HG03565 (cell line): Measurements from ENCODE around the gene ENO3.

ENCODE experiments used
- ATAC-seq: cut with Tn5 transposase; IDR thresholded peaks from one replicate; pipeline ENCODE4 v1.9.1; 2021; ENCODE audit warnings: mild to moderate bottlenecking, moderate library complexity; ENCODE audit not compliant: unreplicated experiment

The ENO3 gene

DNA sequence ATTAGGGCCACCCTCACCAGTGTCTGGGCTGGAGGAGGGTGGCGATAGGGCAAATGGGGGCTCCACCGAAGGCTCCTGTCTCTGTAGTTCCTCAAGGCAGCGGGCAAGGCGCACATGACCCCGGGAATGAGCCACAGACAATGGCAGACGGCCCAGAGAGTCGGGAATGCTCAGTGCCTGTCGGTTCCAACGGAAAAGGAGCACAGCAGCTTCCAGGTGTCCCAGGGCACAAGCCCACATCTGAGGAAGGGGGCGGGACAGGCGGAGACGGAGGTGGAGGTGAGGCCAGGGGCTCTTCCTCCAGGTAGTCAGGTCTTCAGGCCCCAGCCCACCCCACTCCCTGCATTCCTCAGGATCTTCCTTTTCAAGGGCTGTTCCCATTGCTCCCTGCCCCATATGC lies 21.8 kb downstream of the ENO3 start:
- no peak for ATAC-seq

DNA sequence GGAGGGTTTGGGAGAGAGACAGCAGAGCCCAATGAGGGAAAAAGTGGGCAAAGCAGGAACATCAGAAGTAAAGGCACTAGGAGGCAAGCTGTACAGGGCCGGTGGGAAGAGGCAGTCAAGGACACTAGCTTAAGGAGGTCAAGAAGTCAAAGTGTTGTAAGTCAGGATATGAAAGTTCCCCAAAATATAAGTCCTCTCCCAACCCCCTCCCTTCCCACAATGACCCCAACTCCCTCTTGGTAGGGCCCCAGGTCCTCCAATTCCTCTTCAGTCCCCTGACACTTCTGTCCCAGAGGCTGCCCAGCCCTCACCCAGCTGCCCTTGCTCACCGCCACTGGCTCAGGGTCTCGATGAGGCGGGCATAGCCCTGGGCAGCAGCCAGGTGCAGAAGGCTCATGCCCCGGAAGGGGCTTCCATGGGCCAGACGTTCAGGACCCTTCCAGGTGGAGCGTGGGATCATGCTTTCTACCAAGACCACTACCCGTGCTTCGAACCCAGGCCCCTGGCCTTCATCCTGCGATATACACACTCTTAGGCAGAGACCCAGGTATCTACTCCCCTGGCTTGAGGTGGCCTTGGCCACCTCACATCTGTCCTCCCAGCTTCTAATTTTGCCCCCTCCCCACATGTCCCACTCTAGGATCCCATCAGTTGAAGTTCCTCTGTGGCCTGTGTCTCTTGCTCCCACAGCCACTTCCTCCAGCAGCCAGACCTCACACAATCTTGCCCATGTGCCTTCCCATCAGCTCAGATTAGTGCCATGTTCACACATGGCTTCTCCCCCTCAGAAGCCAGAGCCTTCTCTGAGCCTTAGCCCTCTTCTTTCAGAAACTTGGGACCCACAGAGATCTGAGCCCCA lies 22.6 kb downstream of the ENO3 start:
- no peak for ATAC-seq

DNA sequence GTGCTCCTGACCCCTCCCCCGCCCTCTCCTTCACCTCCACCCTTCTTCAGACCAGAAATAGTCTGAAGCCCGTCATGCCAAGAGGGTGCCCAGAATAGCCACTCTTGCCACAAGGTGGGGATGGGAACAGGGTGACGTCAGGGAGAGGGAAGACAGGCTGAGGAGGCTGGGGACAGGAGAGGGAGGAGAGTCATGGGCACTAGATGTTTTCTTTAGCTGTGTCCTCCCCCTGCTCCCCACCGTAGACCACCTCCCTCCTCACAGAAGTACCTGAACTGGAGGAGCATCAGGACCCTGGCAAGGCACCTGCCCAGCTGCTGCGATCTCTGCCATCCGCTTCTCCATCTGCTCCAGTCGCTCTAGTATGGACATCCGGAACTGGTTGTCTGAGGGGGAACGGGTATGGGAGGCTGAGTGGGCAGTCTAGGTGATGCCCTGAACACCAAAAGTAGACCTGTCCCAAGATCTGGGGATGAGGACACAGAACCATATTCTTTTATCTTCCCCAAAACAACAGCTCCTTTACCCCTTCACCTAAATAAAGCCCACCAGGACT lies 23.3 kb downstream of the ENO3 start:
- no peak for ATAC-seq

DNA sequence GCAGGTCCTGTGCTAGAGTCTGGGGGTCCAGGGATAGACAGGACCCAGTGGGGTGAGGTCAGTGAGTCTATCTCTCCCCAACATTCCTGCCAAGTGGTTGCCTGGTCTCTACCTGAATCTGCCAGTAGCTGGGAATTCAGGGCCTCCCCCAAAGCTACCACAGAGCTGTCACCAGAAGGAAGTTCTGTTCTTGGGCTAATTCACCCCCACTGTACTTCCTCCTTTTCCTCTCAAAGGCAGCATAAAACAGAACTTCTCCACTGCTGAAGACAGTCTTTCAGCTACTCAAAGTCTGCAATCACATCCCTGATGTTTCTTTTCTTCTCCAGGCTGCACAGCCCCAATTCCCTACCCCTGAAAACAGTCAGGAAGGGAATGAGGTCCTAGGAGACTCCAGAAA lies 27.8 kb downstream of the ENO3 start:
- ATAC-seq = no peak

DNA sequence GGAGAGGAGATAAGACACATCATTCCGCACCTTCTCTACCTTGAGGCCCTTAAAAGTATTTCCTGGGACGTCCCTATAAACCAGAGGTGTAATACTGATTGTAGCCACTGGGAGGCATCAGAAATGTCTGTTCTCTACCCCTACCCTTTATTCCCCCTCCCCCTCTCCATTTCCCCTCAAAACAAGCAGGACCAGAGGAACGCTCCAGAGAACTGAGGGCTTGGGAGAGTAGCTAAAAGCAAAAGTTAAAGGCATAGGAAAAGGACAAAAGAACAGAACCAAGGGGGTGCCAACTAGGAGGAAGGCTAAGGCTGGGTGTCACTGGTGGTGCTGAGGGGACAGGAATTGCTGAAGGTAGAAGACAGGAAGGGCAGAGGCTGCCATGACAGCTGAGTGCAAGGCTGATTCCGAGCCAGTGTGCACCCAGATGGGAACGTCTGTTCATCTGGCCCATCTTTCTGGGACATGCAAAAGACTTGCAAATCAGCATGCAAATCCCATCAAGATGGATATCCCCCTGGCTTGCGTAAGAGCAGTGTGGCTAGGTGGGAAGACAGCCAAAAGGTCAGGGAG lies 29.8 kb downstream of the ENO3 start:
- ATAC-seq = no peak

DNA sequence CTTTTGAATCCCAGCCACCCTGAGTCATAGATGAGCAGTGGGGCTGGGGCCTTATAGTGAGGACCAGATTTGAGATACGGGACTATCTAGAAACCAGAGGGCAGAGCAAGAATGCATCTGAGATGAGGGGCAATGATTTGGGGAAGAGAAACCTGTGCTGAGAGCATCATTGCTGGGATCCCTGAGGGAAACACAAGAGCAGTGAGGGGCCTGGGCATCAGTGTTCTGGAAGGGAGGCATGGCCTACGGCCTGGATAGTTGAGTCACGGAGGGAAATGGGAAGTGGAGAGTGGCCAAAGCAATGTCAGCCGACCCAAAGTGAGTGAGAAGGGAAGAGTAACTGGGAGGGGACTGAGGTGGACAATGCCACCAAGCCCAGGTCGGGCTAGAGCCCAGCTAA lies 31.4 kb downstream of the ENO3 start:
- ATAC-seq = no peak

DNA sequence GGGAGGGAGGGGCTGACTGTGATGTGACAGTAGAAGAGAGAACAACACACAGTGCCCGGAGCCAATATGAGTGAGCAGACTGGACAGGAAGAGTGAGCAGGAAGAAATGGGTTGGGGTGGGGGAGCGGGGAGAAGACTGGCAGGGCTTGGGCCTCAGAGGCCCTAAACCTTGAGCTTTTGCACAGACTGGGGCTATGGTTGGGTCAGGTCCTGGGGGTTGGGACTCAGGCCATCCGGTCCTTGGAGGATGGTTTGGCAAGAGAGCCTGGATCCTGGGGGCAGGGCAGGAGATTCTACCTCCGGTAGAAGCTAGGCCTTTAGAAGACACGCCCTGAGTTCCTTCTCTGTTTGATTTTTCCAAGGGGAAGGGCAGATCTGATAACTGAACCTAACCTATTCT lies 35.5 kb downstream of the ENO3 start:
- no peak for ATAC-seq

DNA sequence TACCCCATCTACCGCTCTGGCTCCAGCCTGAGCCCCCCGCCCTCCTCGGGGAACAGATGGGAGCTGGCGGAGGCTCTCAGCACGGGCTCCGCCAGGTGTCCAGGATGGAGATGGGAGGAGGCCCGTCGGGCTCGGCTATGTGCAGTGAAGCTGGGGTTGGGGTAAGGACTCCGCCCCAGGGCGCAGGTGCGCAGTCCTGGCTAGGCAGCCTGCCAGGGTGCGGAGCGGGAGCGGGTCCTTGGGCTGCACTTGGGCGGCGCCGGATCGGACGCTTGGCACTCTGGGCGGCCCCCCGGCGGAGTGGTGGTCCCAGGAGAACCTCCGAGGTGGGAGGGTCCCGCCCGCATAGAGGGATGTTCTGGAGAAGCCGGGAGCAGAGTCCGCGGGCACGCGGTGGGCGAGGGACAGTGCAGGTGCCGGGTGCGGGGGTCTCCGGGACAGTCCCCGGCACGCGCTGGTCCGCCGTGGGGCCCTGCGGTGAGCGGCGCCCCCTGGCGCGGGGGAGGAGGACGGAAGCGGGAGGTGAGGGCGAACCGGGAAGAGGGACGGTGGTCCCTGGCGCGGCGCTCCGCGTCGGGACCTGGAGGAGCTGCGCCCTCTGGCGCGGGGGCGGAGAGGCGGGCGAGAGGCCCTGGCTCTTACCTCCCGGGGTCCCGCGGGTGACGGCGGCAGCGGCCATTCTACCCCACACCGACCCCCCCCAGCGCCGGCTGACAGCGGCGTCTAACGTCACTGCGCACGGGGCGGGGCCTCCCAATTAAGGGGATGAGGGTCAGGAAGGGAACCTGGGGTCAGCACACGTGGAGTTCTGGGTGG lies 36.2 kb downstream of the ENO3 start, which contains the start of gene CAMTA2:
Gene CAMTA2 (minus strand): TSS at position 725 of the 816 bp plus-strand sequence. CDS start 1,453 bp downstream, outside the sequence.
- ATAC-seq = peak; percentile 49

DNA sequence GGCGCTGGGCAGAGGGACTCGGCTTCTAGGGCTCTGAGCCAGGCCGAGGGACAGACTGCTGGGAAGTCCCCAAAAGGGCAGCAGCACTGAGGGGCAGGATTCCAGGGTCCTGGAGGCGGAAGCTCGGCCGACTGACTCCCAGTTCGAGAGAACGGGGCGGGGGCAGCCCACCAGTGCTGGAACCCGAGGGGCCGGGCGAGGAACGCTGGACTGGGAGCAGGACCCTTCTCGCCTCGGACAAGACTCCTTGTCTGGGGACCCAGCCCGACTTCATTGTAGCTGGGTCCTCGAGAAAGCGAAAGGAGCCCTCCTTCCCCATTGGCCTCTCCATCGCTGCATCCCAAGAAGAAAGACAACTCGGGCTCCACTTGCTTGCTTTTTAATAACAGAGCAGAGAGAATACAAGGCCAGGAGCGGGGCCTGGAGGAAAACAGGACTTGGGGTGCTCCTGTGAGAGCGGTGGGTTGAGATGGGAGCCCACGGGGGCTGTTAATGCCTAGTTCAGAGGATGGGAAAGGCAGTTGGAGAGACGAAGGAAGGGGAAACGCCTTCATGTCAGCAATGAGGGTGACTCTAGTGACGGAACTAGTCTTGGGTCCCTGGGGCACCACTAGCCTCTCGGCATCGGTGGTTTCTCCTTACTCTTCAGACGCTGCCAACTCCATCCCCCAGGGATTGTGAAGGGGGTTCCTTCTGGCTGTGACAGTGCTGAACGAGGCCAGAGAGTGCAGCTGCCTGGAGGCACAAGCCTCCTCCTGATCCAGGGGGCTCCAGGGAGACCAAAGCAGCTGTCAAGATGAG lies 37.0 kb downstream of the ENO3 start:
- ATAC-seq = no peak

DNA sequence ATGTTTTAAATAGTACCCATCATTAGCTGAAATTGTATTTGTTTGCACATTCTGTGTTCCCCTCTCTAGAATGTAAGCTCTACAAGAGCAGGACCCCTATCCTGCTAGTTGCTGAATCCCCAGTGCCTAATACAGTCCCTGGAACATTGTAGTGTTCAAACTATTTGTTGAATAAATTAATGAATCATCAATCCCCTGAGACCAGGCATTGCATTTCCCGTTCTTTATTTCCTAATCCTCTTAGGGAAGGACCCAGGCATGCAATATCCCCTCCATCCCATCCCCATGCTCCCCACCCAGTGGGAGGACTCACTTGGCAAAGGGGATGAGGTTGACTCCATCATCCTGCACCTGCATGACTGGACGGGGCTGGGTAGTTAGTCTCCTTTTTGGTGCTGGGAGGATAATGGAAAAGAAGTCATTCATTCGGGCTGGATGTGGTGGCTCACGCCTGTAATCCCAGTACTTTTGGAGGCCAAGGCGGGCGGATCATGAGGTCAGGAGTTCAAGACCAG lies 43.2 kb downstream of the ENO3 start:
- ATAC-seq = no peak

DNA sequence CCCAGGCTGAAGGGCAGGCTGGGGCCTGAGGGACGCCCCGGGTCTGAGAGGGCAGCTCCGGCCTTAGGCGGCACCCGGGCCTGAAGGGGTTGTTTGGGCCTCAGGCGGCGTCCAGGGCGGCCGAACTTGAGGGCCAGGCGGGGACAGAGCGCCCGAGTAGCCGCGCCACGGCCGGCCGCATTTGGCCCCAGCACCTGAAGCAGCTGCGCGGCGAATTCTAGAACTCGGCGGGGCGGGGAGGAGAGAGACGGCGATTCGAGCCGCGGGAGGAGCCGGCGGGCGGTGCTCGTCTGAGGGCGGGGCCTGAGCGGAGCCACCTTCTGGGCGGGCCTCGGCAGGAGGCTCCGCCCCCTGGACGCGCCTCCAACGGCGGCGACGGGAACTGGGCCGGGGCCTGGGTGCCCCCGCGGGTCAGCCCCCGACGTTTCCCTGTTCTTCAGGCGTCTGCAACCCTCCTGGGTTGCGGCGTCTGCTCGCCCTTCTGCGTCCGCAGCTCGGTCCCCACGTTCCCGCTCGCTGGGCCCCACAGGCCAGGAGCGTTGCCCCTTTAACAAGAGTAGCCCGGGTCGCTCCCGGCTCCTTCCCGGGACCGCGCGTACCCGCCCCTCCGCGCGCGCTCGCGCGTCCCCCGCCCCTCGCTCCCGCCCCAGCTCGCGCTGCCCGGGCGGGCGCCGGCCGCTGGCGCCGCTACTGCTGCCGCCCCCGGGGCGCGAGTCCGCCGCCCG lies 46.5 kb downstream of the ENO3 start, which contains the start of the genes INCA1 and KIF1C:
Gene INCA1 (minus strand): TSS at position 221 of the 725 bp plus-strand sequence. CDS start 3,085 bp downstream, outside the sequence.
Gene KIF1C (plus strand): TSS at position 649 of the 725 bp plus-strand sequence. CDS start 2,297 bp downstream, outside the sequence.
- peak; percentile 81 for ATAC-seq

DNA sequence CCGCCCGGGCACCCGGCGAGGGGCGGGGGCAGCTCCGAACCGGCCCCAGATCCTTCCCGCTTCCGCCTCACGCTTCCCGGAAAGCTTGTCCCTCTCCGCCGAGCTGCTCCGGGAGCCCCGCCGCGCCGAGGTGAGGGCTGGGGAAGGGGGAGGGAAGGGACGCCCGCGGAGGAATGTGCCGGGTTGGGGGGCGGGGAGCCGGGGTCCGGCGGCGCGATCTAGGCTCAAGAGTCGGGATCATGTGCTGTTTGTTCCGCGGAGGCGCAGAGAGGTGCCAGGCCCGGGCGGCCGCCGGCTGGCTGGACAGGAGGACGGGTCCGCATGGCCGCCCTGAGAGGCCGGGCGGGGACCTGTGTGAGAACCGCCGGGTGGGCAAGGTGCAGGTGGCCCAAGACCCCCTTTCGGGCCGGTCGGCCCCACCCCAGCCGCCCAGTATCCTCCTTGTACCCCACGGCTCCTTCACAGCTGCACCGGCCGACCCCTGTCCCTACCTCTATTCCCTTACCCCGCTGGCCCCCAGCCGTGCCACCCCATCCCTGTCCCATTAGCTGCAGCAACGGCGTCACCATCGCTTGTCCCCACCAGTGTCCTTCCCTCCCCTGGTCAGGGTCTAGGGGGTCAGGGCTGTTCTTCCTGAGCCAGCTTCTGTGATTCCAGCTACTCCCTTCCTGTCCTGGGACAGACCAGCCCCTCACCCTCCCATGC lies 47.3 kb downstream of the ENO3 start:
- peak; percentile 11 for ATAC-seq

DNA sequence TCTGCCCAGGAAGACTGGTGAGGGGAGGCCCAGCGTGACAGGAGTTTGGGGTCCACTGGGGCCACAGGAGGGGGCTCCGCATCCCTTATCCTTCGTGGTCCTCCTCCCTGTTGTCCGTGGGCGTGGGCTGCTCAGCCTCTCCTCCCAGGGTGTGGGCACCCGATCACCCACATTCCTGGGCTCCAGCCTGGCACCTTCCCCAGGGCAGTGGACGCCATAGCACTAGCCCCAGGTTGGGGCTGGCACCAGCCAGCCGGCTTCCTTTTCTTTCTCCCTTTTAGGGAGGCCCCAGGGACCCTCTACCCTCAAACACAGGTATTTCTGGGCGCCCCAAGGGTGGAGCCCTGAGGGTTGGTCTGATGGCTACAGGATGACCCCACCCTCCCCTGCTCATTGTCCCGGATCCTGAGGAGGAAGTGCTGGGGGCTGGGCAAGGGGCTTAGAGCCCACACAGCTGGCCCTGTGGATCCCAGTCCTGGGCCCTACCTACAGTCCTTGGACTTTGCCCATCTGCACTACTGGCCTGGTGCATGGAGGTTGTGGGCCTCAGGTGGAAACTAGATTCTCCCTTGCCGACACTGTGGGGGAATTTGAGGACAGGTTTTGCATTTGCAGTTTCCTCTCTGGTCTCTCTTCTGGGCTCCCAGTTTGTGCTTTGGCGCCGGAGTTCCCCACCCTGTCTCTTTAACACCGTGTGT lies 48.0 kb downstream of the ENO3 start:
- no peak for ATAC-seq

DNA sequence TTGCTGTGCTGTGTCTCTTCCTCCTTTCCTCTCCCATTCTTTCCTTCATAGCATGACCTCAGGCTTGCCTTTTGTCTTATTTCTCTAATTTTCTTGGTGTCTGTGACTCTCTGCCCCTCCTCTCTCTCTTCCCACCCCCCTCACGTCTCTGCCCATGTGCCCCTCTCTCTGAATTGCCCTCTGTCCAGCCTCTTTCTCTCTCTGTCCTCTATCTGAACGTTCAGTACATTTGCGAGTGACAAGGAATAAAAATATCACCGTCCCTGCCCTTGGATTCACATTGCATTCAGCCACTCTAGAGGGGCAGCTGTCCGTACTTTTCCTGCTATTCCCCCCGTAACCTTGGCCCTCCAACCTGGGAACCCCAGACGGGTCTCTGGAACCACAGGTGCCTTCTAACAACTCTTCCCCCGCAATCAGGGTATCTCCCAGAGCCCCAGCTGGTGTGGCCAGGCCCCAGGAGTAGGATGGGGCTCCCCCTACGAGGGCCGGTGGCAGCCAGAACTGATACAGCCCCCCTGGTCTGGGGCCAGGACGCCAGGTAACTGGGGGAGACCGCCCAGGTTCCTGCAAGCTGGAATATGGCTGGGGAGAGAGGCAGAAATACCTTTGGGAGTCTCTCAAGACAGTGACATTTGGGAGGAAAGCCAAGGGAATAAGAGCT lies 48.6 kb downstream of the ENO3 start:
- ATAC-seq = no peak

DNA sequence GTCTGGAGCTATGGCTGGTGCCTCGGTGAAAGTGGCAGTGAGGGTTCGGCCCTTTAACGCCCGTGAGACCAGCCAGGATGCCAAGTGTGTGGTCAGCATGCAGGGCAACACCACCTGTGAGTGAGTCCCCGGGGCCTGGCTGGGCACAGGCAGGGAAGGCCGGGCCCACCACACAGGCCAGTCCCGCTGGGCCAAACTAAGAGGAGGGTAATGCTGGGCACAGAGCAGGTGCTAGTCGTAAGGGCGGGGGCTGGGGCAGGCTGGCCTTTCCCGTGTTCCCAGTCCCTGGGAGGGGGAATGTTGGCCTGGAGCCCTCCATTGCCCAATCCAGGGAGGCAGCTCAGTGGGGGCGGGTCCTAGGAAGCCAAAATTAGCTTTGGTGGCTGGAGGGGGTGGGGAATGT lies 49.3 kb downstream of the ENO3 start:
- ATAC-seq = no peak

DNA sequence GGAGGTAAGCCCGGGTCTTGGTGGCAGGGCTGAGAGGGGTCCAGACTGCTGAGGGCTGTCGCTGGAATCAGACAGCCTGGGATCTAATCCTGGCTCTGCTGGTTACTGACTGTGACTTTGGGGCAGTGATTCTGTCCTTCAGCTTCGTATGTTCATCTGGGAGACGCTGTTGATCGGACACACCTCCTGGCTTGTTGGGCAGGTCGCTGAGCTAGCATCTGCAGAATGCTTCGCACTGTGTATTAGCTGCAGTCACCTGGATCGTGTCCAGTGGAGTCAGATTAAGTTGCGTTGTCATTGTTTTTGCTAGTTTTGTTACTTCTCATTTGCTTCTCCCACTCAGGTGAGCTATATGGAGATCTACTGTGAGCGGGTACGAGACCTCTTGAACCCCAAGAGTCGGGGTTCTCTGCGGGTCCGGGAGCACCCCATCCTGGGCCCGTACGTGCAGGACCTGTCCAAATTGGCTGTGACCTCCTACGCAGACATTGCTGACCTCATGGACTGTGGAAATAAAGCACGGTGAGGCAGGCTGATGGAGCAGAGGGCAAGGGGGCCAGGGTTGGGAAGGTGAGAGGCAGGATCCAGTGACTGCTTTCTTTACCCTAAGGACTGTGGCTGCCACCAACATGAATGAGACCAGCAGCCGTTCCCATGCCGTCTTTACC lies 51.3 kb downstream of the ENO3 start:
- ATAC-seq = no peak
